NCI-H2081 (cell line): ENCODE measurements around the gene SNHG17.
"Not testable (repeated sequence)": the region's sequence is repeated elsewhere in the genome, so short reads cannot be mapped to it uniquely, and the experiment has no call there.

Experiments used
- DNase-seq, 2 experiments: peaks; one replicate each; lab custom pipeline; 2025; lab: John Stamatoyannopoulos, UW

The SNHG17 gene

GRCh38 chr20:38447931-38448675, 13.0 kb upstream of the SNHG17 start:
- peak; percentile 26 to 64 for DNase-seq

DNA sequence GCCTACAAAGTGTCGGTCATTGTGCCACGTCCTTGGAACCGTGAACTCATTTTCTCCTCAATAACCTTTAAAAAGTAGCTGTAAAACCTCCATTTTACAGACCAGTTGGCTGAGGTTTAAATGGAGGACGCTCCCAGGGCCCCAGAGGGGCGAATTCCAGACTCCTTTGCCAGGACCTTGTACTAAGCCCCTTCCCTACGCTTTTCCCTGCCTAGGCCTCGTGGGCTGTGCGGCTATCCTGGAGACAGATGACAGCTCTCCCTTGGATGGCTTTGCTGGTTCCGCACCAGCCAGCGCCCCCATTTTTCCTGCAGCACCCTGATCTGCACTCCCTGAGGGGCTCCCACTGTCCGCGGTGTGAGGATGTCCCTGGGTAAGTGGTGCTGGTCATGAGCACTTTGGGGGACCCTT, 12.1 kb upstream of the SNHG17 start:
- no peak for DNase-seq

DNA sequence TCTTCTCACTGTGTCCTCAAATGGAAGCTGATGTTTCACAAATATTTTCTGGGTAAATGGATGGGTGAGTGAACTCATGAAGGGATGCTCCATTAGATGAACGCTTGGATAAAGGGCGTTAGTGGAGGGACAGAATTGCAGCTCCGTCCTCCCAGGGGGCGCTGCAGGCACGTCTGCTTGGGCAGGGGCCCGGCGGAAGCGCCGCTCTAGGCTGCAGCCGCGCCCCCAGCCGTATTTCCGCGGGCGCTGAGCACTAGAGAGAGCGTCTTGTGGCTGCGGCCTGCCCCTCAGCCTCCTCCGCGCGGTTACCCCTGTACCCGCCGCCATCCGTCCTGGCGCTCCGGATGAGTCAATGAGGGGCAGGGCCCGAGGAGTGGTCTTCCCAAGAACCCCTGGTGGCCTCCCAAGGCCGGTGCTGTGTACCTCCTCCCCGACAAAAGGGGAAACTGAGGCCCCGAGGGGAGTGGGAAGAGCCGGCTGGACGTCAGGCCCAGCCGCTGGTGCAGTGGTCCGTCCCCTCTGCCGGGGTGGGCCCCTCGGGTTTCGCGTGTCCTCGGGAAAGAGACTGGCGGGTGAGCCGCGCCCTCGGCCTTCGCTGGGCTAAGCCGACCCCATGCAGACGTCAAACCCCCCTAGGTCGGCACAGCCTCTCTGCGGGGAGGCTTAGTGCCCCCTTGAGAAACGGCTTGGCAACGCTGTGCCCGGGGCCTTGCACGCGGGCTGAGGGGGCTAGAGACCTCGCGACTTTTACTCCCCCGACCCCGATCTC, 11.5 kb upstream of the SNHG17 start:
- DNase-seq = peak; percentile 88 to 92

DNA sequence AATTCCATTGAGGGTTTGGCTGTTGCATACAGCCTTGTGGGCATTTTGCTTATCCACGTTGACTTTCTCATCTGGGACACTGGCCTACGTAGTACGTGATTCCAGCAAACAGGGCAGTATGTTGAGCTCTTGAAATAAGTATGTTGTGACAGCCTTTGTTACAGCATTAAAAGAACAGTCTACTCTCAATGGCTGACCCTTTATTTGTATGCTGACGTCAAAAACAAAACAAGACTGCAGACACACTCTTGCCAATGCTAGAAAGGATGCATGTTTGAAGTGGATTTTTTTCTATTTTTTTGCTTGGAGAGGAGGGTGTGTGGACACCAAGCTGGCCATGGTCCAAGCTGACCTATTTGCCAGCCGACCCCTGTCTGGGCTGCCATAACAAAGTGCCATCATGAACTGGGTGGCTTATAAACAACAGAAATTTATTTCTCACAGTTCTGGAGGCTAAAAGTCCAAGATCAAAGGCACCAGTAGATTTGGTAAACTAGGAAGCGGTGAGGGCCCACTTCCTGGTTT, 10.8 kb upstream of the SNHG17 start:
- DNase-seq = no peak

DNA sequence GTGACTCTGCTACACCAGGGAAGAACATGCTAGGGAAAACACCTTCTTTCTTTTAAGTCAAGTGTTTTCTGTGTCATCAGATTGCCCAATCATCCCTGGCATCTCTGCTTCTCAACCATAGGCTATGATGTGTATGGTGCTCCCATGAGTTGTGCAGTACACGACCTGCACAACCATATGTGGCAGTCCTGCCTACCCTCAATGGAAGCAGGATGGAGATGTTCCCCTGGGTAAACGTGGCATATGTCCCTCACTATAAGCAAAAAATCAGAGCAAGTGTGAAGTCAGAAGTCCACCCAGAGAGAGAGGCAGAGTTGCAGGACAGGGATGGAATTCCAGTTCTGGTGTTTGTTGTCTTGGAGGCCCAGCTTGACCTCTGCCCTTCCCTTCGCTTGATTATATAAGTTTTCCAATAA, 10.3 kb upstream of the SNHG17 start:
- DNase-seq = no peak

- no peak for DNase-seq
Measured at GRCh38 chr20:38441916-38442315, 6.8 kb upstream of the SNHG17 start.

- DNase-seq = not testable (repeated sequence)
Measured at GRCh38 chr20:38441110-38441509, 6.0 kb upstream of the SNHG17 start.

DNA sequence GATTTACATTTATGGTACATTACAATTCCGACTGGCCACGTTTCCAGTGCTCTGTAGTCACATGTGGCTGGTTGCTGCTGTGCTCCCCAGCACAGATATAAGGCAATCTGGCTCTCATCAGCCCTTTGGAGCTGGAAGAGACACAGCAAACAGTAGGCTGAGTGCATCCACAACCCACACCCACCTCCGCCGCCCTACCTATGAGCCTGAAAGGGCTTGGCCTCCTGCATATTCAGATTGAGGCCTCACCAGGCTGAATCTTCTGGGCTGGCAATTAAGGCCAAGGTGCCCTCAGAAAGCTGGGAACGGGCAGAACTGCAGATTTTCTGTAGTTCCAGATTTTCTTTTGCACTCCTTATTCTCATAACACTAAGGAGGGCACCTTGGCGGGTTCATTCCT, 2.7 kb upstream of the SNHG17 start:
- DNase-seq = no peak

DNA sequence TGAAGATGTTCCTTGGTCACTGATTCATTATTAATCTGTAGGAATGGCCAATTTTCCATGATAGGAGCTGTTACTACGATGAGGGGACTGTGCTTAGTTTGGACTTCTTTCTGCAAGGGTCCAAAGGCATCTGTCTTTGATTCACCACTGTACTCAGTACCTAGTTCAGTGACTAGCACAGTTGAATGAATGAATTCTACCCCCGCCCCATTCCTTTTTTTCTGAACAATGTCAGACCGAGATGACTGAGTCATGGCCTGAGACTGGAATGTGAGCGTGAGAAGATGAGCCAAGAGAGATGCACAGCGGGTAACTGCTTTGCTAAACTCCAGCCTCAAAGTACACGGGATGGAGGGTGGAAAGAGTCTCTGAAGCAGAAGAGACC, 419 bp upstream of the SNHG17 start:
- no peak for DNase-seq

DNA sequence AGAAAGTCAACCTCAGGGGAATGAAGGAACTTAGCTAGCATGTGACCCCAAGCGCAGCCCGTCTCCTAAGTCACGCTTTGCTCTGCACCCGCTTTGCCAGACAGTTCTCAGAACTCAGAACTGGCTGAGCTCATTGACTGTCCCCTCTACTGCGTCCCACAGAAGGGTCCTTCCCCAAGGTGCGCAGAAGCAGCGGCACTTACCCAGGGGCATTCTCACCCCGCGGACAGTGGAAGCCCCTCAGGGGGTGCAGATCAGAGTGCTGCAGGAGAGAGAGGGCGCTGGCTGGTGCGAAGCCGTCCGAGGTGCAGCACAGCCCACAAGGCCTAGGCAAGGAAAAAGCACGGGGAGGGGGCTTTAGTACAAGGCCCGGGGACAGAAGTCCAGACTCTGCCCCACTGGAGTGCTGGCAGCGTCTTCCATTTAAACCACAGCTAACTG, 807 bp downstream of the SNHG17 start:
- peak in 1 of 2 experiments; percentile 10 for DNase-seq

DNA sequence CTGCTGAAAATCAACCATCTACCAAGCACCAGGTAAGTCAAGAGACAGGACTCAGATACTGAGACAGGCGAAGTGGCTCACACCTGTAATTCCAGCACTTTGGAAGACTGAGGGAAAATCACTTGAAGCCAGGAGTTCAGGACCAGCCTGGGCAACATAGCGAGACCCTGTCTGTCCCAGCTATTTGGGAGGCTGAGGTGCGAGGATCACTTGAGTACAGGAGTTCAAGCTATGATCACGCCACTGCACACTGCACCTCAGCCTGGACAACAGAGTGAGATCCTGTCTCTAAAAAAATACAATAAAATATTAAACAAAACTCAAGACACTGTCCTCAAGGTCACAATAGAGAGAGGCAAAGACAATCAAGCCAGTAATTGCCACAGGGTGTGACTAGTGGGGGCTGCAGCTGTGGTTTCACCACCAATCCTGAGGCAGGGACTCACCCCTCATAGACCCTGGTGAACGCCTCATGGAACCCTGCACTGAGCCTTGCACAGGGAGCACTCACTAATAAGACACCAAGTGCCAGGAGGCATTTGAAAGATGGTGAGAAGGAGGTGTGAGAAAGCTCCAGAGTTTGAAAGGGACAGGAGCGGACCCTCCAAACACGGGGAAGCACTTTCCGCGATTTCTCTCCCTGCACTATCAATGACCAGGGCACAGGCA, 1.7 kb downstream of the SNHG17 start:
- no peak for DNase-seq

- not testable (repeated sequence) for DNase-seq
Measured at GRCh38 chr20:38432870-38433269, 2.3 kb downstream of the SNHG17 start.

DNA sequence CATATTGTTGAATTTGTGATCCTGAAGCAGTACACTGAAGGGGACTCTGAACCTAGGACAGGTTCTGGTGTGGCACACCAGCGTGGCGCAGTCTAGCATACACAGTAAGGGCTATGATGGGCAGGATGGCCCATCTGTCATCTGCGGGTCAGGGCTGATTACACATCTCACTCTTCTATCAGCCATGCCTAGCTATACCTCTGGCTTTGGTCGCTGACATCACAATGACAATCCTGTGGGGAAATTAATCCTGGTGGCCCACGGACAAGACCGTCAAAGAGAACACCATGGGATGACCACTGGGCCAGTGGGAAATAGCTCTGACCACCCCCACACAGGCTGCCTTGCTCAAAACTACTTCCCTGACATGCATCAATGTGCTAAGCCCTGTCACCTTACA, 2.8 kb downstream of the SNHG17 start:
- DNase-seq = no peak

- no peak for DNase-seq
Measured at GRCh38 chr20:38430679-38431325, 4.3 kb downstream of the SNHG17 start.

- DNase-seq = no peak
Measured at GRCh38 chr20:38429301-38429700, 5.8 kb downstream of the SNHG17 start.

DNA sequence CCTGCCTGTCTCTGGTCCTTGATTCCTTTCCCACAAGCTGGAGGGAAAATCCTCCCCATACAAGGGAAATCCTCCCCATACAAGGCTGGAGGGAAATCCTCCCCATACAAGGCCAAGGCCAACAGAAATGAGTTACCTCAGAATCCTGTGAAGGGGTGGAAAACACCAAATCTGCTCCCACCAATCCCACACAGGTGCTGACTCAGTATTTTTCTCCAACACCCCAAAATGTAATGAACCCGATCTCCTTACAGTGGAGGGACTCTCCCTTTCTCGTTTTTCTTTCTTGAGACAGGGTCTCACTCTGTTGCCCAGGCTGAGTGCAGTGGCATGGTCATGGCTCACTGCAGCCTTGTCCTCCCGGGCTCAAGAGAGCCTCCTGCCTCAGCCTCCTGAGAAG, 6.3 kb downstream of the SNHG17 start:
- DNase-seq = no peak

GRCh38 chr20:38427655-38428023, 7.5 kb downstream of the SNHG17 start:
- DNase-seq = no peak

DNA sequence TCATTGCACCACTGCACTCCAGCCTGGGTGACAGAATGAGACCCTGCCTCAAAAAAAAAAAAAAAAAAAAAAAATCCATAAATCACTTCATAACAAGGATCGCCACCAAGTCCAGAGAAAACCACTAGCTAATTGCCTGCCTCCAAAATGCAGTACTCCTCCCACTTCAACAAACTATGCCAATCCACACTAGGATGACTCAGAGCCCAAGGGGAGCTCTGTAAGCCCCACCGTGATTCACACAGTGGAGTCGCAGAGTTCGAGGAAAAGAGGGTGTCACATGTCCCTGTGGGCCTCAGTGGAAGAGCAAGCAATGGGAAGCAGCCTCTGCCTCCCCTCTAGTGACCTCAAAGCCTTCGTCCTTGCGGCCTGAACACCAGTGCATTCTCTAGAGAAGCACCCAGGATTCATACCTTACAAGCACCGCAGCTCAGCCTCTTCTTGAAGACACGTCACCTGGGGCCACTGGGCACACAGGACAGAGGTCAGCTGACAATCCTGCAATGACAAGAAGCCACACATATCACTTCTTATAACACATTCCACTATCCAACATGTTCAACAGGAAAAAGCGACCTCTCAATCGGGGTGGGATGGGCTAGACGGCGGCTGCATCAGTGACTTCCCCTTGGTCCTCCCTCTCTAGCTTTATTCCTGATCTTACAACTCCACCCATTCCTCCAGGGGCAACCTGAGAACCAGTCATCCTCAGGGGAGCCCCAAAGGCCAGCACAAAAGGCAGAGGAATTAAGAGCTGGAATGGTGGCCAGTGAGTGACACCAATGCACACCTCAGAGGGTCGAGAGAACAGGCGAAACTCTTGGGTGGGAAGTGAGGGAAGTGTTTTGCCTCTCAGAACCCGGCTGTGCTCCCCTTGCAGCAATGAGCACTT, 8.9 kb downstream of the SNHG17 start:
- DNase-seq = no peak

DNA sequence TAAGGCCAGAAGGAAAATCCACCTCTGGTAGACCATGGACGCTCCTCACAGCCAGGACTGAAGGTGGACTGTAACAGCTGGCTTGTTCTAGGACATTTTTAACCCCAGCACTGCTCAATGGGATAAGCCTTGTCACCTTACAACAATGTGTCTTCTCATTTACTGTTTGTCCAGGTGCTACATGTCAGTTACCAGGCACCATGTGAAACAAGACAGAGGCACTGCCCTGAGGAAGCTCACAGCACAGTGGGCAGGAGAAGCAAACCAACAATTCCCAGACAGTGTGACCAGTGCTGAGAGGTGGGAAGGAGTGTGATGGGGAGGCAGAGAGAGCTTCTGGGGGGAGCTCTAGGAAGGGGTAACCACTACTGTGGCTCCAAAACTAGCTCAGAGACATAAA, 10.7 kb downstream of the SNHG17 start:
- DNase-seq = no peak

DNA sequence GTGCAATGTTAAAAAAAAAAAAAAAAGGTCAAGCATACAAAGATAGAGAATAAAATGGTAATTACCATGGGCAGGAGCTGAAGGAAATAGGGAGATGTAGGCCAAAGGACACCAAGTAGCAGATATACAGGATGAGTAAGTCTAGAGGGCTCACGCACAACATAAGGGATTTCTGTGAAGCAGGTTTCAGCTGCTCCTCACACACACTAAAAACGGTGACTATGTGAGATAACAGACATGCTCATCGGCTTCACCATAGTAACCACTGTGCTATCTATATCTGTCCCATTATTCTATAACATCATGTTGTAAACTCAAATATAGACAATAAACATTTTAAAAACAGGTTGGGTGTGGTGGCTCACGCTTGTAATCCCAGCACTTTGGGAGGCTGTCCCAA, 11.6 kb downstream of the SNHG17 start:
- no peak for DNase-seq

- no peak for DNase-seq
Measured at GRCh38 chr20:38421915-38422314, 13.2 kb downstream of the SNHG17 start.
